Measurements from ENCODE around the gene NDUFB5.

NDUFB5 gene

GRCh38 chr3:179666030-179666429 lies 61.4 kb downstream of the NDUFB5 start:
- Histone ChIP-seq H3K36me3 (peaks cover 0 to 44% (median 14%) of the 10 kb centered on the region in 11 experiments; a peak in 13 of 22 replicates), H3K27me3 (no peaks in the 10 kb centered on the region), H3K9ac (no peak overlapping the region), H3K9me3 (replicated peaks in 1 of 11) (peaks cover 0 to 10% (median 0%) of the 10 kb centered on the region in 11 experiments; a peak in 3 of 22 replicates), H3K27ac (0 out of 22 replicates have a peak overlapping the region, but pooled peaks of 1 of the 11 experiments have one; percentile 3), H3K4me3 (no peak overlapping the region), H3K4me1 (peaks cover 0 to 17% (median 10%) of the 10 kb centered on the region in 10 experiments; a peak in 11 of 20 replicates), H3K4me2 (peak overlapping the region in 3 of 11 experiments; percentile 21 to 32 (median 23); a peak in 1 of 22 replicates), H4K20me1 (peaks cover 0 to 99% (median 83%) of the 10 kb centered on the region in 11 experiments; a peak in 19 of 22 replicates)
- no peak for TF ChIP-seq Cebpa-rat (IDR thresholded peaks at IDR 0.05)

- TF ChIP-seq Cebpa-rat (IDR thresholded peaks at IDR 0.05) = no peak
- 0 out of 22 replicates have a peak overlapping the region, but pooled peaks of 1 of the 11 experiments have one; percentile 3 for H3K27ac ChIP-seq
- H3K36me3 ChIP-seq = peaks cover 0 to 49% (median 14%) of the 10 kb centered on the region in 11 experiments; a peak in 14 of 22 replicates
- peak overlapping the region in 3 of 11 experiments; percentile 21 to 32 (median 23); a peak in 2 of 22 replicates for H3K4me2 ChIP-seq
- H3K9ac ChIP-seq = no peak overlapping the region
- H3K9me3 ChIP-seq (replicated peaks in 1 of 11) = peaks cover 0 to 10% (median 0%) of the 10 kb centered on the region in 11 experiments; a peak in 3 of 22 replicates
- peaks cover 0 to 95% (median 78%) of the 10 kb centered on the region in 11 experiments; a peak in 19 of 22 replicates for H4K20me1 ChIP-seq
- peaks cover 0 to 17% (median 10%) of the 10 kb centered on the region in 10 experiments; a peak in 11 of 20 replicates for H3K4me1 ChIP-seq
- no peak overlapping the region for H3K4me3 ChIP-seq
- H3K27me3 ChIP-seq = no peaks in the 10 kb centered on the region
Measured at GRCh38 chr3:179666436-179667035, 61.9 kb downstream of the NDUFB5 start.

- H3K4me1 ChIP-seq = peaks cover 0 to 17% (median 9%) of the 10 kb centered on the region in 10 experiments; a peak in 10 of 20 replicates
- H3K36me3 ChIP-seq = peaks cover 0 to 61% (median 22%) of the 10 kb centered on the region in 11 experiments; a peak in 16 of 22 replicates
Measured at GRCh38 chr3:179668429-179668828, 63.8 kb downstream of the NDUFB5 start.

GRCh38 chr3:179670311-179670710 lies 65.7 kb downstream of the NDUFB5 start:
- TF ChIP-seq Cebpa-rat (IDR thresholded peaks at IDR 0.05) = no peak
- Histone ChIP-seq H3K4me1 (peaks cover 0 to 17% (median 9%) of the 10 kb centered on the region in 10 experiments; a peak in 10 of 20 replicates), H3K27me3 (no peaks in the 10 kb centered on the region), H3K9me3 (replicated peaks in 1 of 11) (peaks cover 0 to 16% (median 0%) of the 10 kb centered on the region in 11 experiments; a peak in 5 of 22 replicates), H4K20me1 (peaks cover 0 to 87% (median 51%) of the 10 kb centered on the region in 11 experiments; a peak in 19 of 22 replicates), H3K4me3 (no peak overlapping the region), H3K36me3 (peaks cover 0 to 73% (median 30%) of the 10 kb centered on the region in 11 experiments; a peak in 17 of 22 replicates), H3K9ac (no peak overlapping the region), H3K4me2 (no peak overlapping the region), H3K27ac (no peak overlapping the region)

More at GRCh38 chr3:179668429-179668828, 63.8 kb downstream of the NDUFB5 start:
- peaks cover 0 to 13% (median 0%) of the 10 kb centered on the region in 11 experiments; a peak in 4 of 22 replicates for H3K9me3 ChIP-seq (replicated peaks in 1 of 11)
- H3K27me3 ChIP-seq = no peaks in the 10 kb centered on the region
- H4K20me1 ChIP-seq = peaks cover 0 to 95% (median 69%) of the 10 kb centered on the region in 11 experiments; a peak in 19 of 22 replicates
- H3K4me3 ChIP-seq = no peak overlapping the region
- no peak for TF ChIP-seq Cebpa-rat (IDR thresholded peaks at IDR 0.05)
- no peak overlapping the region for H3K4me2 ChIP-seq
- no peak overlapping the region for H3K9ac ChIP-seq
- H3K27ac ChIP-seq = no peak overlapping the region

GRCh38 chr3:179671309-179671708 lies 66.7 kb downstream of the NDUFB5 start:
- Histone ChIP-seq H3K9me3 (replicated peaks in 1 of 11) (peaks cover 0 to 23% (median 4%) of the 10 kb centered on the region in 11 experiments; a peak in 9 of 22 replicates), H3K36me3 (peaks cover 0 to 79% (median 36%) of the 10 kb centered on the region in 11 experiments; a peak in 17 of 22 replicates), H3K27me3 (no peaks in the 10 kb centered on the region), H3K4me1 (peaks cover 0 to 16% (median 5%) of the 10 kb centered on the region in 10 experiments; a peak in 9 of 20 replicates), H3K4me3 (no peak overlapping the region), H3K27ac (no peak overlapping the region), H3K4me2 (no peak overlapping the region), H3K9ac (no peak overlapping the region), H4K20me1 (peaks cover 0 to 87% (median 45%) of the 10 kb centered on the region in 11 experiments; a peak in 19 of 22 replicates)
- TF ChIP-seq Cebpa-rat (IDR thresholded peaks at IDR 0.05) = no peak

- H3K4me1 ChIP-seq = peaks cover 0 to 11% (median under 1%) of the 10 kb centered on the region in 10 experiments; a peak in 4 of 20 replicates
- peaks cover 0 to 23% (median 4%) of the 10 kb centered on the region in 11 experiments; a peak in 9 of 22 replicates for H3K9me3 ChIP-seq (replicated peaks in 1 of 11)
- no peaks in the 10 kb centered on the region for H3K27me3 ChIP-seq
- TF ChIP-seq Cebpa-rat (IDR thresholded peaks at IDR 0.05) = no peak
- peaks cover 0 to 79% (median 37%) of the 10 kb centered on the region in 11 experiments; a peak in 17 of 22 replicates for H3K36me3 ChIP-seq
- peaks cover 0 to 87% (median 44%) of the 10 kb centered on the region in 11 experiments; a peak in 18 of 22 replicates for H4K20me1 ChIP-seq
- no peak overlapping the region for H3K27ac ChIP-seq
- no peak overlapping the region for H3K4me3 ChIP-seq
- H3K9ac ChIP-seq = no peak overlapping the region
- no peak overlapping the region for H3K4me2 ChIP-seq
Measured at GRCh38 chr3:179671747-179672242, 67.2 kb downstream of the NDUFB5 start.

- H3K9me3 ChIP-seq (replicated peaks in 1 of 11) = peaks cover 0 to 23% (median 4%) of the 10 kb centered on the region in 11 experiments; a peak in 9 of 22 replicates
- H3K4me1 ChIP-seq = peaks cover 0 to 9% (median 0%) of the 10 kb centered on the region in 10 experiments; a peak in 4 of 20 replicates
- no peak for TF ChIP-seq Cebpa-rat (IDR thresholded peaks at IDR 0.05)
- no peak overlapping the region for H3K4me2 ChIP-seq
- peaks cover 0 to 87% (median 41%) of the 10 kb centered on the region in 11 experiments; a peak in 17 of 22 replicates for H4K20me1 ChIP-seq
- peaks cover 0 to 72% (median 37%) of the 10 kb centered on the region in 11 experiments; a peak in 17 of 22 replicates for H3K36me3 ChIP-seq
- no peak overlapping the region for H3K9ac ChIP-seq
- H3K4me3 ChIP-seq = no peak overlapping the region
- H3K27me3 ChIP-seq = no peaks in the 10 kb centered on the region
- H3K27ac ChIP-seq = no peak overlapping the region
Measured at GRCh38 chr3:179672918-179673317, 68.3 kb downstream of the NDUFB5 start.

GRCh38 chr3:179673523-179673922 lies 68.9 kb downstream of the NDUFB5 start:
- Histone ChIP-seq H3K4me3 (no peak overlapping the region), H3K9ac (no peak overlapping the region), H3K27me3 (no peaks in the 10 kb centered on the region), H3K4me1 (peaks cover 0 to 9% (median 0%) of the 10 kb centered on the region in 10 experiments; a peak in 3 of 20 replicates), H3K9me3 (replicated peaks in 1 of 11) (peaks cover 0 to 23% (median 4%) of the 10 kb centered on the region in 11 experiments; a peak in 9 of 22 replicates), H3K4me2 (no peak overlapping the region), H3K27ac (no peak overlapping the region), H4K20me1 (peaks cover 0 to 87% (median 39%) of the 10 kb centered on the region in 11 experiments; a peak in 16 of 22 replicates), H3K36me3 (peaks cover 0 to 66% (median 36%) of the 10 kb centered on the region in 11 experiments; a peak in 17 of 22 replicates)
- no peak for TF ChIP-seq Cebpa-rat (IDR thresholded peaks at IDR 0.05)

Data from BLaER1 treated with 17β-estradiol and CSF1 and Interleukin-3, amounts not matched to agents 10 nM and 100 nM (cell line).